Stimulated activated CD4-positive, alpha-beta T cell treated with anti-CD3 and anti-CD28 coated beads, Interleukin-12 subunit alpha, Interleukin-12 subunit beta, amount 100 ng/mL, for 4 hours (primary cell): ENCODE measurements around the gene CACNB4.
"Not testable (repeated sequence)": the region's sequence is repeated elsewhere in the genome, so short reads cannot be mapped to it uniquely, and the experiment has no call there.

ENCODE experiments used
- DNase-seq: peaks from one replicate; pipeline ENCODE4 v3.0.0-alpha.2; 2020

The CACNB4 gene

GRCh38 chr2:151973013-151973900 is 125.6 kb downstream of the CACNB4 start:
- DNase-seq: no peak

- DNase-seq: no peak
Observed at GRCh38 chr2:151972241-151973012, 126.4 kb downstream of the CACNB4 start.

- no peak for DNase-seq
Observed at GRCh38 chr2:151971301-151972051, 127.4 kb downstream of the CACNB4 start.

GRCh38 chr2:151968770-151969470 is 129.9 kb downstream of the CACNB4 start:
- DNase-seq: no peak

- no peak for DNase-seq
Observed at GRCh38 chr2:151967829-151968722, 130.8 kb downstream of the CACNB4 start.

- DNase-seq: no peak
Observed at GRCh38 chr2:151965884-151966283, 133.0 kb downstream of the CACNB4 start.

GRCh38 chr2:151961558-151961957 is 137.3 kb downstream of the CACNB4 start:
- DNase-seq: no peak

- DNase-seq: no peak
Observed at GRCh38 chr2:151959238-151959637, 139.6 kb downstream of the CACNB4 start.

- DNase-seq: no peak
Observed at GRCh38 chr2:151953467-151953866, 145.4 kb downstream of the CACNB4 start.

GRCh38 chr2:151952691-151953456 is 146.0 kb downstream of the CACNB4 start:
- DNase-seq: no peak

- DNase-seq: no peak
Observed at GRCh38 chr2:151947813-151948165, 151.1 kb downstream of the CACNB4 start.

GRCh38 chr2:151946899-151947812 is 151.7 kb downstream of the CACNB4 start:
- DNase-seq: no peak

GRCh38 chr2:151946250-151946884 is 152.5 kb downstream of the CACNB4 start:
- DNase-seq: no peak

- DNase-seq: no peak
Observed at GRCh38 chr2:151945602-151946001, 153.2 kb downstream of the CACNB4 start.

- DNase-seq: no peak
Observed at GRCh38 chr2:151945186-151945585, 153.7 kb downstream of the CACNB4 start.

- DNase-seq: no peak
Observed at GRCh38 chr2:151943461-151943860, 155.4 kb downstream of the CACNB4 start.

GRCh38 chr2:151942540-151943205 is 156.2 kb downstream of the CACNB4 start:
- DNase-seq: not testable (repeated sequence)

GRCh38 chr2:151937966-151938365 is 160.9 kb downstream of the CACNB4 start:
- no peak for DNase-seq

- DNase-seq: no peak
Observed at GRCh38 chr2:151936626-151937025, 162.2 kb downstream of the CACNB4 start.
